ENCODE measurements around the gene IQCN. TPM values are rescaled to one million over a fixed set of nuclear protein-coding genes. Genes with fewer than 3 reads are reported as not detected.

IQCN gene, protein sequence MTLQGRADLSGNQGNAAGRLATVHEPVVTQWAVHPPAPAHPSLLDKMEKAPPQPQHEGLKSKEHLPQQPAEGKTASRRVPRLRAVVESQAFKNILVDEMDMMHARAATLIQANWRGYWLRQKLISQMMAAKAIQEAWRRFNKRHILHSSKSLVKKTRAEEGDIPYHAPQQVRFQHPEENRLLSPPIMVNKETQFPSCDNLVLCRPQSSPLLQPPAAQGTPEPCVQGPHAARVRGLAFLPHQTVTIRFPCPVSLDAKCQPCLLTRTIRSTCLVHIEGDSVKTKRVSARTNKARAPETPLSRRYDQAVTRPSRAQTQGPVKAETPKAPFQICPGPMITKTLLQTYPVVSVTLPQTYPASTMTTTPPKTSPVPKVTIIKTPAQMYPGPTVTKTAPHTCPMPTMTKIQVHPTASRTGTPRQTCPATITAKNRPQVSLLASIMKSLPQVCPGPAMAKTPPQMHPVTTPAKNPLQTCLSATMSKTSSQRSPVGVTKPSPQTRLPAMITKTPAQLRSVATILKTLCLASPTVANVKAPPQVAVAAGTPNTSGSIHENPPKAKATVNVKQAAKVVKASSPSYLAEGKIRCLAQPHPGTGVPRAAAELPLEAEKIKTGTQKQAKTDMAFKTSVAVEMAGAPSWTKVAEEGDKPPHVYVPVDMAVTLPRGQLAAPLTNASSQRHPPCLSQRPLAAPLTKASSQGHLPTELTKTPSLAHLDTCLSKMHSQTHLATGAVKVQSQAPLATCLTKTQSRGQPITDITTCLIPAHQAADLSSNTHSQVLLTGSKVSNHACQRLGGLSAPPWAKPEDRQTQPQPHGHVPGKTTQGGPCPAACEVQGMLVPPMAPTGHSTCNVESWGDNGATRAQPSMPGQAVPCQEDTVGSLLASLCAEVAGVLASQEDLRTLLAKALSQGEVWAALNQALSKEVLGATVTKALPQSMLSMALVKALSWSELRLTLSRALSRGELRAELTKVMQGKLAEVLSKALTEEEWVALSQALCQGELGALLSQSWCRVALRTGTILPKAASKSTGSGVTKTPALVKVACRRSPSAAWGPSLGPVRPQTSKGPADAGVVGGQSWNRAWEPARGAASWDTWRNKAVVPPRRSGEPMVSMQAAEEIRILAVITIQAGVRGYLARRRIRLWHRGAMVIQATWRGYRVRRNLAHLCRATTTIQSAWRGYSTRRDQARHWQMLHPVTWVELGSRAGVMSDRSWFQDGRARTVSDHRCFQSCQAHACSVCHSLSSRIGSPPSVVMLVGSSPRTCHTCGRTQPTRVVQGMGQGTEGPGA (N-terminal part only)
- total RNA-seq = 36.1 TPM

GRCh38 chr19:18274219-18274780 lies at the start of gene IQCN:
Gene IQCN (minus strand): TSS chr19:18274452. CDS start chr19:18269478, 4,974 bp downstream.
- DNase-seq (ENCODE audit: low read depth in 2 of 3, low spot score in 2 of 3) = peak in 1 of 3 donors; percentile 30

DNA sequence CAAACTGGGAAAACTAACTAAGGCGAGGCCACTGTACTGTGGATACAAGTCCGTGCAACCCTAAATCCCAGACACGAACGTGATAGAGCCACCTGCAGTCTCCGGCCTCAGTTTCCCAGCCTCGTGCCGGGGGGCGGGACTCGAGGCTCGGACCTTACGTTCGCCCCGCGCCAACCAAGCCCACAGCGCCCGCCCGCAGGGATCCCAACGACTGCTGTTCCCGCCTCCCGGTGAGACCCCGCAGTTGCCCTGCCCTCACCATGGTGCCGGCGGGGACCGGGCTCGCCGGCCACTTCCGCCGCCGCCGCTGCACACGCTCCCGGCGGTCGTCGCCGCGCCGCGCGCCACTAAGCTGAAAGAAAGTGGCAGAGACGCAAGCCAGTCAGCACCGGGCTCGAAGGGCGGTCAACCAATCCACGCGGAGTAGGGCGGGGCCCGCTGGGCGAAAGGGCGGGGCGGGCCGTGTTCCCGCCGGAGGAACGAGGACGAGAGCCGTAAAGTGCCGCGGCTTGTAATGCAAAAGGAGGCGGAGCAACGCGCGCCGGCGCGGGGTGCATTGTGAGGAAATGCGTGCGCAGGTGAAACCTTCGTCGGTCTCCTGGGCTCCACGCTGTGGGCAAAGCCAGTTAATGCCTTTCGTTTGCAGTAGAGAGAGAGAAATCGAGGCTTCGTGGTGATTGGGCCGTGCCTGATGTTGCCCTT lies 48.7 kb upstream of the IQCN start, which contains the start of gene LSM4:
TSS of gene LSM4 (minus strand) at position 318 of the 702 bp plus-strand sequence. CDS start at position 262, 56 bp downstream.
- DNase-seq (ENCODE audit: low read depth in 2 of 3, low spot score in 2 of 3) = peak; percentile 96 to 99 (median 99)

DNA sequence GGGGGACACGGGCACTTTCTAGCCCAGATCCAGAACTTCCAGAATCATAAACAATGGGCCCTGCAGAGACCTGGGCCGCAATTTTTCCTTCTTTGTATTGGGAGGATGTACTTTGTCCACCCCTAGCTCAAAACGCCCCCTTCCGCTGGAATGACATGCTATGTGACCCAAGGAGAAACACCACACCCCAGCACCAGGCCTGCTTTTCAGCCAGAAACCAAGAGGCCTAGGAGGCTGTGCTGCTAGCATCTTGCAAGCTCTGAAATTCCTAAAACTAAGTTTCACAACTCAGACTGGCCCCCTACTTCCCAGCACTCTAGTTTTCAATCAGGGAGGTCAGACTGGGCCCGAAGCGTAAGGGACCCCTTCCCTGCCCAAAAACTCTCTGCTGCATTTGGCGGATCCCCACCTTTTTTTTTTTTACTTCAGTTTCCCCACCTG lies 48.1 kb upstream of the IQCN start:
- peak in 1 of 3 donors; percentile 29 for DNase-seq (ENCODE audit: low read depth in 2 of 3, low spot score in 2 of 3)

- DNase-seq (ENCODE audit: low read depth in 2 of 3, low spot score in 2 of 3) = peak in 2 of 3 donors; percentile 47 to 54
These were observed 47.5 kb upstream of the IQCN start for GRCh38 chr19:18321734-18322102.

- no peak for DNase-seq (ENCODE audit: low read depth in 2 of 3, low spot score in 2 of 3)
These were observed 46.8 kb upstream of the IQCN start for GRCh38 chr19:18320865-18321733.

- no peak for DNase-seq (ENCODE audit: low read depth in 2 of 3, low spot score in 2 of 3)
These were observed 45.4 kb upstream of the IQCN start for GRCh38 chr19:18319591-18320135.

- DNase-seq (ENCODE audit: low read depth in 2 of 3, low spot score in 2 of 3) = peak in 2 of 3 donors; percentile 75 to 84
These were observed 43.9 kb upstream of the IQCN start for GRCh38 chr19:18317961-18318800.

GRCh38 chr19:18313398-18313797 lies 39.1 kb upstream of the IQCN start:
- no peak for DNase-seq (ENCODE audit: low read depth in 2 of 3, low spot score in 2 of 3)

DNA sequence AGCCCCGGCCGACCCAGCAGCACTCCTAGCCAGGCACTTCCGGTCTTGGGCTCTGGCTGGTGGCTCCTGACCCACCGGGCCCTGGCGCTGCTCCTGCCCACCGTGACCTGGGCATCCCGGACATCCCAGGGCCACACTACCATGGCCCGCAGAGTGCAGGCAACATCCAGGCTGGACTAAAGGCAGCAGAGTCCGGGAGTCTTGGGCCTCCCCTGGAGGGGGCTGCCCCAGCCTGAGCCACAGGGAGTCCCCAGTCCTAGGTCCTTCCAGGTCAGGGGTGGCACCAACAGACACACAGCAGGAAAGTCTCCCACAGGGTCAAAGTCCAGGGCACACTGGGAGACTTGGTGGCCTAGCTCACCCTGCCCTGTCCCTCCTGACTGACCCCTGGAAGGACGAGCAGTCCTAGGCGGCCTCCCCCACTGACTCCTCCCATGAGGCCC lies 37.9 kb upstream of the IQCN start:
- DNase-seq (ENCODE audit: low read depth in 2 of 3, low spot score in 2 of 3) = no peak

- DNase-seq (ENCODE audit: low read depth in 2 of 3, low spot score in 2 of 3) = no peak
These were observed 37.3 kb upstream of the IQCN start for GRCh38 chr19:18311502-18312091.

- no peak for DNase-seq (ENCODE audit: low read depth in 2 of 3, low spot score in 2 of 3)
These were observed 36.7 kb upstream of the IQCN start for GRCh38 chr19:18310966-18311365.

DNA sequence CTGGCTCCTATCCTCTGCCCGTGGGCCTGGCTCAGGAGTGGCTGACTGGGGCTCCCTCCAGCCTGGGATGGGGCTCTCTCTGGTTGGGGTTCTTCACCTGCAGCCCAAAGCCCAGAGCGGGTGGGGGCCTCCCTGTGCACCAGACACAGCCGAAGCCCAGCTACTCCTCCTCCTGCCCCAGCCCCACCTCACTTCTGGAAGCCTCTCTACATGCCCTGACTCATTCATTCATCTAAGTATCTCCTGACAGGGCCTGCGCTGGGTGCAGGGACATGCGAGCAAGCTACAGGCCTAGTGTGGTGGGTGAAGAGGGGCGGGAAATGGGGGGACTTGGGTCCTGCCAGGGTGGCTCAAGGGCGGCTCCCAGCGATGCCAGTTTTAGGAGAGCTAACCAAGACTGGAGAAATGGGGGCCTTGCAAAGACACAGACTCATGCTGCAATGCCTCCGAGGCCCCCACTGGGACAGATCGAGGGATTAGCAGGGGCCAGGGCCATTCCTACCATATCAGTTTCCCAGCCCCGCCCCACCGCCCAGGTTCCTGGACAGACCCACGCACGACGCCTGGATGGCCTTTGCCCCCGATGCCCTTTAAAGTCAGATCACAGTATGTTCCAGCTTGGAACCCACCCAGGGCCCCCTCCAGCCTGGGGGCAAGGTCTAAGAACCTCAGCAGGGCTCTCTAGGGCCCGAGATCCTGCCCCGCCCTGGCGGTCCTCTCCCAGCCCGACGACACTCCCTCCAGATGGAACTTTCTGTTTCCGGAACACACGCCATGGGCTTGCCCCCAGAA lies 36.1 kb upstream of the IQCN start:
- DNase-seq (ENCODE audit: low read depth in 2 of 3, low spot score in 2 of 3) = no peak

DNA sequence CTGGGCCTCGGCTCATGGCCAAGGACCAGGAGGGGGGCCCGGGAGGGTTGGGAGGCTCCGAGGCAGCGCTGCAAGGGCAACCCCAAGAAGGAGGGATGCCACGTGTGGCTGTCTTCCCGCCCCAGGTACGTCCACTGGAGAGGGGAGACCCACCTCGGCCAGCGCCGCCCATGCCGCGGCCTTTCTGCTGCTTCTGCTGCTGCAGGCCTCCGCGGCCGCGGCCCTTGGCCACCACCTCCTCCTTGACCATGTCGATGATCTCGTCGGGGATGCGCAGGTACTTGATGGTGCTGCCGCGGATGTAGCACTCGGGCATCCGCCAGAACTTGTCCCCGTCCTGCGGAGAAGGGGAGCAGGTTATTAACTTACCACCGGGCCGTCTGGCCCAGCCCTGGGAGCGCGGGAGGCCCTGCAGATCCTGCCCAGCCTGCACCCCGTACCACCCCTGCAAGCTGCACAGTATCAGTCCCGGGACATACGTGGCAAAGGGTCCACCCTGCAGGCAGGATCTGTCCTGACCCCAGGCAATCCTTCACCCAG lies 35.3 kb upstream of the IQCN start:
- DNase-seq (ENCODE audit: low read depth in 2 of 3, low spot score in 2 of 3) = no peak

DNA sequence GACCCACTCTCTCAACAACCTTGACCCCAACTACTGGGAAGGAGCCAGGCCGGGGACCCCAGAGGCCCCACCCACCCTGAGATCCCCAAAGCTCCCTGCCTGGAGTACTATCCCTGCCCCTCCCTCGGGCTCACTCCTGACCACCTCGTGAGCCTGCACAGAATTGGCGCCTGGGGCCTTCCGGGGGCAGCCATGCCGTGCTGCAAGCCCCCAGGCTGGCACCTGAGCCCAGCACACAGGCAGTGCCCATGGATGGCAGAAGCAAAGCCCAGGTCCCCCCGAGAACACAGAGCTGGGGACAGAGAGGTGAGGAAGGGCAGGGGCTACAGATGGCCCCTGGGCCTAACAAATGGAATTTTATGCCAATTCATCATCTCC lies 34.7 kb upstream of the IQCN start:
- DNase-seq (ENCODE audit: low read depth in 2 of 3, low spot score in 2 of 3) = no peak

DNA sequence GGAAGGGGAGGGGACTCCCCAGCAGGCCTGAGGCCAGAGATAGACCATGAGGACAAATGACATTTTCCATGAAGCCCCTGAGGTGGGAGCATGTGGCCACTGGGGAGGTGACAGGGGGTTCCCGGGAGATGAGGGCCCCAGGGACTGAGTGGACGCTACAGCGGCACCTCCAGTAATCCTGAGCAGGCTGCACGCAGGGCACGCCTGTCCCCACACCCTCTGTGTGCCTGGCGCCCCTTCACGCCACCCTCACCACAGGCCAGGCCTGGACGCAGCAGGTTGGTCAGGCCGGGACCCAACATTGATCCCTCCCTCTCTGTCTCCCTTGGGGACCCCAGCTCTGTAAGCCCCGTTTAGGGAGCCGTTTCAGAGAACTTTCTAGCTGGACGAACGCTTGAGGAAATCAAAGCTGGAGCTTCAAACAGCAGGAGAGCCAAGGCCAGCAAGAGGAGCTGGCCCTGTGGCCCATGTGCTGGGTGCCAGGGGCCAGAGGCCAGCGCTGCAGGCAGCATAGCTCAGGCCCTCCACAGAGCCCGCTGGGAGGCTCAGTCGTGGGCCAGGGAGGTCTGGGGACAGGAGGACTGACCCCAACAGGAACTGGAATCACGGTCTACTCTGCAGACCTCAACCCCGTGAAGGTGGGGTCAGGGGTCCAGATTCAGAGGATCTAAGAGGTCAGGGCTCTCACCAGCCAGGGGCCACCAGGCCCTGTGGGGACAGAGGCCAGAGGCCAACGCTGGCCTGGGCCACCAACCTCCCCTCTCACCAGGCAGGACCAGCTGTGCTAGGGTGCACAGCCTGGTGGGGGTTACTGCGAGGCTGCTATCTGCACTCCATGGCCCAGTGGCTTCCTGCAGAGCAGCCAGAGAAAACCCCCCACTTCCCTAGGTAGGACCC lies 34.0 kb upstream of the IQCN start:
- DNase-seq (ENCODE audit: low read depth in 2 of 3, low spot score in 2 of 3) = no peak
